Gastroesophageal sphincter (tissue), 4 donors: ENCODE results near the gene EBI3. TPM values are rescaled to one million over a fixed set of nuclear protein-coding genes. Genes with fewer than 3 reads are reported as not detected.

Experiments
- ATAC-seq: fragments of 150-250 bp; one replicate; pipeline ENCODE4 v1.9.1; 2016; ENCODE audit warnings: mild to moderate bottlenecking, moderate library complexity
- H3K27ac ChIP-seq, 4 donors: fragments of 200-600 bp; sonication (generic) in 3 of 4; 1 replicate in 3 of 4; 2 replicates in 1 of 4; pipeline ENCODE4 v1.5.1; 2016 to 2019
- H3K27me3 ChIP-seq: fragments of 200-600 bp; sonication (generic); one replicate; pipeline ENCODE4 v1.5.1; 2019
- H3K36me3 ChIP-seq, 2 donors: fragments of 200-600 bp; sonication (generic); one replicate each; pipeline ENCODE4 v1.5.1; 2019; ENCODE audit warnings: control low read depth in 1 of 2
- H3K4me1 ChIP-seq, 3 donors: fragments of 200-600 bp; sonication (generic); 1 replicate in 2 of 3; 2 replicates in 1 of 3; pipeline ENCODE4 v1.5.1; 2016 to 2019; ENCODE audit warnings: control low read depth in 2 of 3
- H3K4me3 ChIP-seq, 2 donors: fragments of 200-600 bp; sonication (generic); one replicate each; pipeline ENCODE4 v1.5.1; 2019; ENCODE audit warnings: mild to moderate bottlenecking in 1 of 2, moderate library complexity in 1 of 2
- H3K9me3 ChIP-seq, 3 donors: fragments of 200-600 bp; sonication (generic); one replicate each; pipeline ENCODE4 v1.5.1; 2017 to 2019; ENCODE audit warnings: control low read depth in 2 of 3
- CTCF ChIP-seq, 4 experiments: fragments of 200-600 bp in 2 of 4; fragments of 450-650 bp in 2 of 4; sonication (generic) in 1 of 4; IDR thresholded peaks; one replicate each; pipeline ENCODE4 v1.5.1; 2017 to 2019; ENCODE audit warnings: antibody characterized with exemption in 4 of 4, mild to moderate bottlenecking in 2 of 4, moderate library complexity in 2 of 4
- EP300 ChIP-seq: sonication (generic); formaldehyde crosslinking; IDR thresholded peaks from one replicate; pipeline ENCODE4 v1.6.1; 2017; ENCODE audit warnings: antibody characterized with exemption, mild to moderate bottlenecking
- POLR2A ChIP-seq, 2 donors: fragments of 450-650 bp; IDR thresholded peaks; one replicate each; pipeline ENCODE4 v1.6.1; 2017; ENCODE audit warnings: antibody characterized with exemption in 2 of 2, mild to moderate bottlenecking in 2 of 2, moderate library complexity in 1 of 2
- POLR2AphosphoS5 ChIP-seq: sonication (generic); formaldehyde crosslinking; IDR thresholded peaks from one replicate; pipeline ENCODE4 v1.6.1; 2017; ENCODE audit warnings: antibody characterized with exemption
- WGBS, 2 donors: methylation state at CpG; one replicate each; pipeline ENCODE4 v1.1.5; 2018; ENCODE audit warnings: low coverage in 1 of 2; 5-methylcytosine and 5-hydroxymethylcytosine counted together
- total RNA-seq, 4 donors: library from RNA; depleted of rRNA; stranded (reverse); fragments of >200 nt; gene quantifications; one replicate each; pipeline ENCODE4 v1.1.0, GENCODE V29; 2016

The EBI3 gene
- total RNA-seq, 4 donors from 2014 or later: 0.54 to 8.2 (median 0.96) TPM; not detected in 1

- Histone ChIP-seq H3K4me3 (no peak overlapping the region), H3K27ac (no peak overlapping the region), H3K9me3 (peaks cover 0 to 6% (median 0%) of the 10 kb centered on the region in 3 donors), H3K4me1 (no peaks in the 10 kb centered on the region), H3K36me3 (peaks cover 0 to 100% of the 10 kb centered on the region in 2 donors), H3K27me3 (no peaks in the 10 kb centered on the region)
- no peak for TF ChIP-seq EP300
- TF ChIP-seq POLR2AphosphoS5: no peak
- TF ChIP-seq CTCF (IDR thresholded peaks at IDR 0.05): no peak
- TF ChIP-seq POLR2A (IDR thresholded peaks at IDR 0.05): no peak
- WGBS, 2 donors: 90 to 100% methylated on average over 1 to 6 of the region's 6 CpGs
- no peak for ATAC-seq
These were observed 27.7 kb downstream of the EBI3 start for GRCh38 chr19:4257025-4257424.

GRCh38 chr19:4258181-4258580 is 28.9 kb downstream of the EBI3 start:
- WGBS, 2 donors: no CpG with 5 or more reads among the region's 28 CpGs
- peaks cover 0 to 6% (median 0%) of the 10 kb centered on the region in 3 donors for H3K9me3 ChIP-seq
- no peaks in the 10 kb centered on the region for H3K4me1 ChIP-seq
- H3K27me3 ChIP-seq: no peaks in the 10 kb centered on the region
- ATAC-seq: no peak
- peaks cover 0 to 100% of the 10 kb centered on the region in 2 donors for H3K36me3 ChIP-seq
- TF ChIP-seq CTCF (IDR thresholded peaks at IDR 0.05): no peak
- TF ChIP-seq POLR2A (IDR thresholded peaks at IDR 0.05): no peak
- no peak for TF ChIP-seq EP300
- no peak for TF ChIP-seq POLR2AphosphoS5
- H3K27ac ChIP-seq: no peak overlapping the region
- H3K4me3 ChIP-seq: no peak overlapping the region

- WGBS, 2 donors: 80 to 86% methylated on average over 2 to 3 of the region's 11 CpGs
- Histone ChIP-seq H3K9me3 (peaks cover 0 to 6% (median 0%) of the 10 kb centered on the region in 3 donors), H3K36me3 (peaks cover 0 to 100% of the 10 kb centered on the region in 2 donors), H3K27me3 (no peaks in the 10 kb centered on the region), H3K27ac (no peak overlapping the region), H3K4me1 (no peaks in the 10 kb centered on the region), H3K4me3 (no peak overlapping the region)
- TF ChIP-seq CTCF (IDR thresholded peaks at IDR 0.05) (no peak), EP300 (no peak), POLR2AphosphoS5 (no peak), POLR2A (IDR thresholded peaks at IDR 0.05) (no peak)
- ATAC-seq: no peak
These were observed 31.4 kb downstream of the EBI3 start for GRCh38 chr19:4260613-4261191.

- H3K4me1 ChIP-seq: no peaks in the 10 kb centered on the region
- H3K27me3 ChIP-seq: no peaks in the 10 kb centered on the region
- no peak for ATAC-seq
- H3K27ac ChIP-seq: no peak overlapping the region
- peaks cover 0 to 97% of the 10 kb centered on the region in 2 donors for H3K36me3 ChIP-seq
- no peak overlapping the region for H3K4me3 ChIP-seq
- 74 to 78% methylated on average over 3 to 4 of the region's 4 CpGs for WGBS, 2 donors
- no peak for TF ChIP-seq EP300
- TF ChIP-seq POLR2A (IDR thresholded peaks at IDR 0.05): no peak
- TF ChIP-seq POLR2AphosphoS5: no peak
- no peak for TF ChIP-seq CTCF (IDR thresholded peaks at IDR 0.05)
- H3K9me3 ChIP-seq: no peaks in the 10 kb centered on the region
These were observed 35.5 kb downstream of the EBI3 start for GRCh38 chr19:4264812-4265211.
